Bronchial epithelial cell (primary cell): Measurements from ENCODE around the gene HMCN1. TPM values are rescaled to one million over a fixed set of nuclear protein-coding genes. Genes with fewer than 3 reads are reported as not detected.

Experiments
- DNase-seq: peaks from one replicate; pipeline ENCODE4 v3.0.0-alpha.2; 2010; ENCODE audit warnings: low read depth
- FAIRE-seq: peaks from 2 replicates; lab custom pipeline; 2011; peaks lifted over from hg19 to GRCh38; lab: Jason Lieb, UNC
- H3K27me3 ChIP-seq: 2 replicates; pipeline ENCODE4 v1.5.1; 2011; ENCODE audit warnings: low read length; ENCODE audit not compliant: control insufficient read depth, insufficient read depth
- H3K36me3 ChIP-seq: 2 replicates; pipeline ENCODE4 v1.5.1; 2011; ENCODE audit warnings: low read length; ENCODE audit not compliant: control insufficient read depth, insufficient read depth
- H3K4me3 ChIP-seq: 2 replicates; pipeline ENCODE4 v1.5.1; 2011; ENCODE audit warnings: mild to moderate bottlenecking, low read depth, low read length, control low read depth
- CTCF ChIP-seq: IDR thresholded peaks from 2 replicates; pipeline ENCODE4 v1.5.1; 2011; ENCODE audit warnings: mild to moderate bottlenecking, moderate library complexity, low read length, control low read depth, inconsistent platforms; ENCODE audit not compliant: insufficient read depth, severe bottlenecking
- total RNA-seq: library from RNA; depleted of rRNA; stranded (reverse); fragments of >200 nt; gene quantifications from 2 replicates; pipeline ENCODE4 v1.2.1, GENCODE V29; 2014

Gene HMCN1
- total RNA-seq, 1 donor from 2014 or later, result 1.1 TPM

DNA sequence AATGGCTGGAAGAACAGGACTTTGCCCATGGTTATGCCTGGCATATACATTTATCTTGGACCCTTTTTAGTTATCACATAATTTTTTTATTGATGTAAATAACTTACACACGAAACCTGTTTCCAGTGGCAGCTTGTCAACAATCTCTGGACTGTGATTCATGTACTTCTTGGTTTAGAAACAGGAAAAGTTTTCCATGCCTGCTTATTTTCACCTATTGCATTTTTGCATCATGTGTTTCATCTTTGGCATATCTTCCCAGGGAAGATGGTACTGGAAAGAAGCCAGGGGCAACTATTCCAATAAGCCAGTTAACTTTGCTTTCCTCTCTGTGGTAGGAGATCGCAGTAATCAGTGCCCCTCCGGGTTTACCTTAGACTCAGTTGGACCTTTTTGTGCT, 430.6 kb downstream of the HMCN1 start:
- Histone ChIP-seq H3K36me3 (no peaks in the 10 kb centered on the region), H3K27me3 (no peaks in the 10 kb centered on the region), H3K4me3 (no peak overlapping the region)
- DNase-seq (peak; percentile 48), FAIRE-seq (no peak)
- no peak for TF ChIP-seq CTCF

- DNase-seq, result peak; percentile 45
Measured at GRCh38 chr1:186165303-186165702, 431.1 kb downstream of the HMCN1 start.

DNA sequence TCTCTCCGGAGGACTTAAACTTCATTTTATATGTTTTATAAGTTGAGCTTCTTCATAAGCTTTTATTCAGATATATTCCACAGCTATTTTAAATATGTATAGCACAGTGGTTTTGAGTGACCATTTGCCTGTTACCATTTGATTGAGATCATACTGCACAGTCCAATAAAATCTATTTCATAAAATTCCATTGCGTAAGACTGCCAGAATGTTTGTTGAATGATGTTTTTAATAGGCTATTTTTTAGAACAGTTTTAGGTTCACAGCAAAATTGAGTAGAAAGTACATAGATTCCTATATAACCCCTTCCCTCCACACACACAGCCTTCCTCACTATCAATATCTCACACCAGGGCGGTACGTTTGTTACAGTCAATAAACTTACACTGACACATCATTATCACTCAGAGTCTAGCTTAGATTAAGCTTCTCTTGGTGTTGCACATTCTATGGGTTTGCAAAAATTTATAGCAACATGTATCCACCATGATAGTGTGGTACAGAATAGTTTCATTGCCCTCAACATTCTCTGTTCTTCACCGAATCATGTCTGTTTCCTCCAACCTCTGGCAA, 433.0 kb downstream of the HMCN1 start:
- TF ChIP-seq CTCF, result no peak
- FAIRE-seq, result no peak
- H3K27me3 ChIP-seq, result no peaks in the 10 kb centered on the region

More at GRCh38 chr1:186165303-186165702, 431.1 kb downstream of the HMCN1 start:
- Histone ChIP-seq H3K27me3 (no peaks in the 10 kb centered on the region), H3K36me3 (no peaks in the 10 kb centered on the region), H3K4me3 (no peak overlapping the region)
- no peak for FAIRE-seq
- no peak for TF ChIP-seq CTCF

DNA sequence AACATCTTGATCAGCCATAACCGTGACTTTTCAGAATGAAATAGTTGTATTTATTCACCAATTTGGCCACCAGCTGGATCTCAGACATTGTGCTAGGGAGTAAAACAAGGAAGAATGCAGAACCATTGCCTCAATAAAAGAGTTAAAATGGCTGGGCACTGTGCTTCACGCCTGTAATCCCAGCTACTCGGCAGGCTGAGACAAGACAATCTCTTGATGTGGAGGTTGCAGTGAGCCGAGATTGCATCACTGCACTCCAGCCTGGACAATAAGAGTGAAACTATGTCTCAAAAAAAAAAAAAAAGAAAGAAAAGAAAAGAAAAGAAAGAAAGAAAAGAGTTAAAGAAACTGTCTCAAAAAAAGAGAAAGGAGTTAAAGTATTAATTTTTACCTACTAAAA, 441.4 kb downstream of the HMCN1 start:
- FAIRE-seq, result no peak
- no peaks in the 10 kb centered on the region for H3K27me3 ChIP-seq

More for the DNA sequence above, 433.0 kb downstream of the HMCN1 start:
- H3K36me3 ChIP-seq, result no peaks in the 10 kb centered on the region
- DNase-seq, result no peak
- no peak overlapping the region for H3K4me3 ChIP-seq

GRCh38 chr1:186178426-186179043, 444.3 kb downstream of the HMCN1 start:
- FAIRE-seq (peak; percentile 96), DNase-seq (peak; percentile 98)
- TF ChIP-seq CTCF, result no peak
- Histone ChIP-seq H3K4me3 (no peak overlapping the region), H3K36me3 (no peaks in the 10 kb centered on the region), H3K27me3 (no peaks in the 10 kb centered on the region)

More for the DNA sequence above, 441.4 kb downstream of the HMCN1 start:
- peak; percentile 84 for DNase-seq
- no peak for TF ChIP-seq CTCF
- Histone ChIP-seq H3K4me3 (no peak overlapping the region), H3K36me3 (no peaks in the 10 kb centered on the region)
